HEK293 (cell line): ENCODE measurements around the gene SHROOM1.

Experiments used
- CTCF ChIA-PET: fragments of 350-600 bp; formaldehyde crosslinking; extraction: SDS; loops from one replicate; lab custom pipeline; 2021; ENCODE audit warnings: antibody characterized with exemption; lab: Yijun Ruan, JAX
- POLR2A ChIA-PET: fragments of 300-600 bp; formaldehyde crosslinking; extraction: SDS; loops from one replicate; lab custom pipeline; 2020; ENCODE audit warnings: antibody characterized with exemption, inconsistent platforms; lab: Yijun Ruan, JAX
- H3K27ac ChIP-seq: fragments of 200-500 bp; sonication (Bioruptor generic); 2 replicates; pipeline ENCODE4 v1.5.1; 2014; ENCODE audit warnings: low read depth, low read length, control low read depth, inconsistent platforms; ENCODE audit errors: extremely low read depth
- H3K36me3 ChIP-seq, 2 experiments: fragments of 200-500 bp in 1 of 2; sonication (Bioruptor generic) in 1 of 2; 1 replicate in 1 of 2; 2 replicates in 1 of 2; pipeline ENCODE4 v1.5.1; 2014 to 2017; ENCODE audit warnings: inconsistent platforms in 2 of 2, low read length in 2 of 2; ENCODE audit not compliant: control insufficient read depth in 2 of 2, insufficient read depth in 1 of 2
- H3K4me1 ChIP-seq: fragments of 200-500 bp; sonication (Bioruptor generic); 2 replicates; pipeline ENCODE4 v1.5.1; 2014; ENCODE audit warnings: mild to moderate bottlenecking, low read length, inconsistent platforms; ENCODE audit not compliant: control insufficient read depth, insufficient read depth
- H3K4me3 ChIP-seq: 2 replicates; pipeline ENCODE4 v1.5.1; 2011; ENCODE audit warnings: low read depth, mild to moderate bottlenecking, control low read depth, low read length, moderate library complexity
- H3K9me3 ChIP-seq: fragments of 200-500 bp; sonication (Bioruptor generic); 2 replicates; pipeline ENCODE4 v1.5.1; 2014; ENCODE audit warnings: low read depth, low read length, inconsistent platforms; ENCODE audit not compliant: control insufficient read depth, insufficient read depth
- GLI4 ChIP-seq: fragments of 450-650 bp; formaldehyde crosslinking; IDR thresholded peaks from 2 replicates; pipeline ENCODE4 v1.5.1; 2016; ENCODE audit warnings: missing biosample characterization, missing genetic modification characterization
- GLIS1 ChIP-seq: fragments of 450-650 bp; formaldehyde crosslinking; IDR thresholded peaks from 2 replicates; pipeline ENCODE4 v1.5.1; 2016; ENCODE audit warnings: missing biosample characterization, missing genetic modification characterization
- KLF16 ChIP-seq: fragments of 450-650 bp; formaldehyde crosslinking; IDR thresholded peaks from 2 replicates; pipeline ENCODE4 v1.5.1; 2017; ENCODE audit warnings: missing biosample characterization, missing genetic modification characterization
- KLF8 ChIP-seq: fragments of 450-650 bp; formaldehyde crosslinking; IDR thresholded peaks from 2 replicates; pipeline ENCODE4 v1.5.1; 2016; ENCODE audit warnings: missing biosample characterization, missing genetic modification characterization
- MZF1 ChIP-seq: fragments of 450-650 bp; formaldehyde crosslinking; IDR thresholded peaks from 2 replicates; pipeline ENCODE4 v1.5.1; 2017; ENCODE audit warnings: missing biosample characterization, missing genetic modification characterization, borderline replicate concordance
- ZBTB48 ChIP-seq: fragments of 450-650 bp; formaldehyde crosslinking; IDR thresholded peaks from 2 replicates; pipeline ENCODE4 v1.5.1; 2016; ENCODE audit warnings: missing biosample characterization, missing genetic modification characterization
- ZEB2 ChIP-seq: fragments of 450-650 bp; formaldehyde crosslinking; IDR thresholded peaks from 2 replicates; pipeline ENCODE4 v1.5.1; 2016; ENCODE audit warnings: missing biosample characterization, missing genetic modification characterization
- ZIC2 ChIP-seq: fragments of 450-650 bp; formaldehyde crosslinking; IDR thresholded peaks from 2 replicates; pipeline ENCODE4 v1.5.1; 2016; ENCODE audit warnings: missing biosample characterization, missing genetic modification characterization
- ZNF10 ChIP-seq: fragments of 450-650 bp; formaldehyde crosslinking; IDR thresholded peaks from 2 replicates; pipeline ENCODE4 v1.5.1; 2017; ENCODE audit warnings: missing biosample characterization, missing genetic modification characterization
- ZNF121 ChIP-seq: fragments of 450-650 bp; formaldehyde crosslinking; IDR thresholded peaks from 2 replicates; pipeline ENCODE4 v1.5.1; 2016; ENCODE audit warnings: missing biosample characterization, missing genetic modification characterization
- ZNF138 ChIP-seq: fragments of 450-650 bp; formaldehyde crosslinking; IDR thresholded peaks from 2 replicates; pipeline ENCODE4 v1.5.1; 2016; ENCODE audit warnings: missing biosample characterization, missing genetic modification characterization, borderline replicate concordance
- ZNF169 ChIP-seq: fragments of 450-650 bp; formaldehyde crosslinking; IDR thresholded peaks from 2 replicates; pipeline ENCODE4 v1.5.1; 2016; ENCODE audit warnings: missing biosample characterization, missing genetic modification characterization
- ZNF19 ChIP-seq: fragments of 450-650 bp; formaldehyde crosslinking; IDR thresholded peaks from 2 replicates; pipeline ENCODE4; 2016; ENCODE audit warnings: missing biosample characterization, missing genetic modification characterization, low read depth
- ZNF214 ChIP-seq: fragments of 450-650 bp; formaldehyde crosslinking; IDR thresholded peaks from 2 replicates; pipeline ENCODE4 v1.5.1; 2017; ENCODE audit warnings: missing biosample characterization, mild to moderate bottlenecking, missing genetic modification characterization, borderline replicate concordance
- ZNF24 ChIP-seq: fragments of 450-650 bp; formaldehyde crosslinking; IDR thresholded peaks from 2 replicates; pipeline ENCODE4 v1.5.1; 2016; ENCODE audit warnings: missing biosample characterization, missing genetic modification characterization
- ZNF394 ChIP-seq: fragments of 450-650 bp; formaldehyde crosslinking; IDR thresholded peaks from 2 replicates; pipeline ENCODE4 v1.5.1; 2016; ENCODE audit warnings: missing biosample characterization, missing genetic modification characterization, mild to moderate bottlenecking, moderate library complexity, borderline replicate concordance
- ZNF654 ChIP-seq: fragments of 450-650 bp; formaldehyde crosslinking; IDR thresholded peaks from 2 replicates; pipeline ENCODE4 v1.5.1; 2016; ENCODE audit warnings: low read depth, missing biosample characterization, missing genetic modification characterization
- ZNF677 ChIP-seq: fragments of 450-650 bp; IDR thresholded peaks from 2 replicates; pipeline ENCODE4 v1.5.0; 2018; ENCODE audit warnings: missing biosample characterization, mild to moderate bottlenecking, missing genetic modification characterization, moderate library complexity
- ZNF768 ChIP-seq: fragments of 450-650 bp; formaldehyde crosslinking; IDR thresholded peaks from 2 replicates; pipeline ENCODE4 v1.5.1; 2018; ENCODE audit warnings: missing biosample characterization, mild to moderate bottlenecking, missing genetic modification characterization
- ZNF791 ChIP-seq: fragments of 450-650 bp; formaldehyde crosslinking; IDR thresholded peaks from 2 replicates; pipeline ENCODE4 v1.5.1; 2016; ENCODE audit warnings: missing biosample characterization, missing genetic modification characterization
- TF ChIP-seq, protein P1 (sequence below): fragments of 450-650 bp; formaldehyde crosslinking; IDR thresholded peaks from 2 replicates; pipeline ENCODE4 v1.5.1; 2017; ENCODE audit warnings: missing biosample characterization, missing genetic modification characterization
- TF ChIP-seq, protein P2 (sequence below): IDR thresholded peaks from 2 replicates; pipeline ENCODE4 v1.6.1; 2011; ENCODE audit warnings: mild to moderate bottlenecking, low read depth, low read length, borderline replicate concordance

Gene SHROOM1

DNA sequence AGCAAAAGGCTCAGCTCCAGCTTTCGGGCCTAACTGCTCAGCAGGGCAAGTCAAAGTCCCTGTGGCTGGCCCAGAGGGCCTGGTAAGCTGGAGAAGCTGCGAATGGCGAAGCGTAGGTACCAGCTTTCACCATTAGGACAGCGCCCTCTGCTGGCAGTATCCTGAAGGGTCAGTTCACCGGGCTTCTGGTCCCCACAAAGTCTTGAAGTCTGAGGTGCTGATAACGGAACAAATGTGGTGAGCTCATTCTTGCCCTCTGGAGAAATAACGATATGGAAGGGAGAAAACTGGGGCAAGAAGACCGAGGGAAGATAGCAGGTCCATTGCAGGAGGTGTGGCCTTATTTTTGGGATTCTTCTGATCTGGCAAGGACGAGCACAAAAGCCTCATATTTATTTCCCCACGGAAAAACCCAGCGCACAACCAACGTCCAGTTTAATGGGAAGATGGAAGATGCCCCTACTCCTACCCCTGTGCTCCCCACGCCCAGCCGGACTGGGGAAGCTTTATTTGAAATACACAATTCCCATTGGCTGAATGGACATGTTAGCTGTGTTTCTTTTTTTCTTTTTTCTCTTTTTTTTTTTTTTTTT is 10.2 kb downstream of the SHROOM1 start (continued):
- TF ChIP-seq ZNF10 (tag by site-specific recombination), result peak; percentile 66; the same call in 1 of the 2 replicates
- peak; percentile 35; the same call in 1 of the 2 replicates for TF ChIP-seq ZEB2 (tag by site-specific recombination)
- TF ChIP-seq ZNF394, result peak; percentile 95
- TF ChIP-seq, all 188 proteins: peak for 21

DNA sequence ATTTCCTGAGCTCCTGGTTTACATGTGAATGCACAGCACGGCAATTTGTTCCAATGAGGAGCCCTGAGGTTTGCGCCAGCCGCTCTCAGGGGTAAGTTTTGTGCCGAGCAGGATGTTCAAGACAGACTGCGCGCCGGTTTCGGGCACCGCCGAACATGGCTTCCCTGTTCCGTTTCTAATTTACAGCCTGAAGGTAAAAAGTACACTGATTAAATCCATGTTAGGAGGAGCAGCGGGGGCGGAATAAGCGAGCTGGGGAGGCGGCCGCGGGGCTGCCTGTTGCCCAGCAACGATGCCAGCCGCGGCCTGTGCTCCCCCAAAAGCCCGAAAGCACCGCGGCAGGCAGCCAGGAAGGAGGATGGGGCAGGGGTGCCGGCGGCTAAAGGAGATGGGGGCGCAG is 11.0 kb downstream of the SHROOM1 start:
- Histone ChIP-seq H3K4me1 (peaks cover 11% of the 10 kb centered on the region), H3K9me3 (no peaks in the 10 kb centered on the region), H3K36me3 (peaks cover 0 to 16% of the 10 kb centered on the region in 2 experiments; a peak in 1 of 3 replicates), H3K4me3 (no peak overlapping the region), H3K27ac (no peak overlapping the region)
- TF ChIP-seq ZNF677 (tag by site-specific recombination) (no peak), ZBTB48 (tag by site-specific recombination) (no peak), ZNF654 (tag by site-specific recombination) (no peak), ZNF214 (tag by site-specific recombination) (no peak), ZNF138 (tag by site-specific recombination) (no peak)
- POLR2A ChIA-PET, result interaction anchor here (1.0 to 1.5 kb wide), 6 partner anchors 9 to 293 kb away, joined by 3 to 12 read pairs (median 4); partner anchors contain the start of genes CCNI2, GDF9, KIF3A and UQCRQ
- CTCF ChIA-PET, result interaction anchor here (0.5 to 6.7 kb wide), 32 partner anchors 9 to 1126 kb away, joined by 3 to 58 read pairs (median 5); partner anchors contain the start of genes CCNI2 and SHROOM1

DNA sequence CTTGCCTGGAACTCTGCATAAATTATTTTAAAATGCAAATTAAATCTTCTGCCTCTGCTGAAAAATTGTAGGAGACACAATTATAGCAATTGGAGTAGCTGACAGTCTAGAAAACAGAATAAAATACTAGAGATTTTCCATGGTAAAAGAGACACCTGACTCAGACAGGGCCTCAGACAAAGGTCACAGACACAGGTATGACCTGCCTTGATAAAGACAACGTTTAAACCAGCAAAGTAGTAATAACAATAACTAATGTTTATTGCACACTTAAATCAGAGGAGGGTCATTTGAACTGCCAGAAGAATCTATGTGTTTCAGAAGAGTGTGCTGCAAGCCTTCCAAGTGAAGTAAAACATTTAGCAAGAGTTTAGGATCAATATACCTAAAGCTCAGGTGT is 13.4 kb downstream of the SHROOM1 start:
- TF ChIP-seq ZNF121 (no peak), KLF8 (tag by site-specific recombination) (no peak), GLIS1 (tag by site-specific recombination) (no peak), ZIC2 (tag by site-specific recombination) (no peak), ZNF768 (tag by site-specific recombination) (no peak), ZNF791 (tag by site-specific recombination) (no peak), GLI4 (no peak), ZNF677 (tag by site-specific recombination) (no peak), MZF1 (tag by site-specific recombination) (no peak), ZNF24 (tag by site-specific recombination) (no peak), ZNF19 (tag by site-specific recombination) (no peak), KLF16 (no peak), ZNF169 (tag by site-specific recombination) (no peak)
- TF ChIP-seq, protein P1, sequence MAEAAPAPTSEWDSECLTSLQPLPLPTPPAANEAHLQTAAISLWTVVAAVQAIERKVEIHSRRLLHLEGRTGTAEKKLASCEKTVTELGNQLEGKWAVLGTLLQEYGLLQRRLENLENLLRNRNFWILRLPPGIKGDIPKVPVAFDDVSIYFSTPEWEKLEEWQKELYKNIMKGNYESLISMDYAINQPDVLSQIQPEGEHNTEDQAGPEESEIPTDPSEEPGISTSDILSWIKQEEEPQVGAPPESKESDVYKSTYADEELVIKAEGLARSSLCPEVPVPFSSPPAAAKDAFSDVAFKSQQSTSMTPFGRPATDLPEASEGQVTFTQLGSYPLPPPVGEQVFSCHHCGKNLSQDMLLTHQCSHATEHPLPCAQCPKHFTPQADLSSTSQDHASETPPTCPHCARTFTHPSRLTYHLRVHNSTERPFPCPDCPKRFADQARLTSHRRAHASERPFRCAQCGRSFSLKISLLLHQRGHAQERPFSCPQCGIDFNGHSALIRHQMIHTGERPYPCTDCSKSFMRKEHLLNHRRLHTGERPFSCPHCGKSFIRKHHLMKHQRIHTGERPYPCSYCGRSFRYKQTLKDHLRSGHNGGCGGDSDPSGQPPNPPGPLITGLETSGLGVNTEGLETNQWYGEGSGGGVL (tag by site-specific recombination), result no peak
- TF ChIP-seq, protein P2, sequence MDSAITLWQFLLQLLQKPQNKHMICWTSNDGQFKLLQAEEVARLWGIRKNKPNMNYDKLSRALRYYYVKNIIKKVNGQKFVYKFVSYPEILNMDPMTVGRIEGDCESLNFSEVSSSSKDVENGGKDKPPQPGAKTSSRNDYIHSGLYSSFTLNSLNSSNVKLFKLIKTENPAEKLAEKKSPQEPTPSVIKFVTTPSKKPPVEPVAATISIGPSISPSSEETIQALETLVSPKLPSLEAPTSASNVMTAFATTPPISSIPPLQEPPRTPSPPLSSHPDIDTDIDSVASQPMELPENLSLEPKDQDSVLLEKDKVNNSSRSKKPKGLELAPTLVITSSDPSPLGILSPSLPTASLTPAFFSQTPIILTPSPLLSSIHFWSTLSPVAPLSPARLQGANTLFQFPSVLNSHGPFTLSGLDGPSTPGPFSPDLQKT, result no peak
- ChIA-PET POLR2A (no interaction called here), CTCF (interaction anchor here (0.6 to 6.7 kb wide), 7 partner anchors 10 to 294 kb away, joined by 3 to 58 read pairs (median 5); partner anchors contain the start of gene CCNI2)
- Histone ChIP-seq H3K4me1 (peaks cover 14% of the 10 kb centered on the region), H3K4me3 (no peak overlapping the region), H3K36me3 (no peaks in the 10 kb centered on the region), H3K9me3 (no peaks in the 10 kb centered on the region), H3K27ac (no peak overlapping the region)
